SJSA1 (cell line): ENCODE results near the gene ZDHHC8. TPM values are rescaled to one million over a fixed set of nuclear protein-coding genes. Genes with fewer than 3 reads are reported as not detected.

Source experiments
- DNase-seq, 2 experiments: peaks; one replicate each; pipeline ENCODE4 v3.0.0-alpha.2; 2015 to 2020; ENCODE audit warnings: low spot score in 2 of 2, low read depth in 1 of 2
- H3K27ac ChIP-seq: fragments of 250-450 bp; sonication (Bioruptor Pico); 2 replicates; pipeline ENCODE4 v1.5.1; 2020; ENCODE audit warnings: mild to moderate bottlenecking, moderate library complexity
- H3K27me3 ChIP-seq: fragments of 250-450 bp; sonication (Bioruptor Pico); replicated peaks from 2 replicates; pipeline ENCODE4 v1.5.1; 2020; ENCODE audit warnings: mild to moderate bottlenecking, moderate library complexity
- H3K36me3 ChIP-seq: fragments of 250-450 bp; sonication (Bioruptor Pico); 2 replicates; pipeline ENCODE4 v1.5.1; 2020; ENCODE audit warnings: mild to moderate bottlenecking
- H3K4me1 ChIP-seq: fragments of 250-450 bp; sonication (Bioruptor Pico); replicated peaks from 2 replicates; pipeline ENCODE4 v1.6.1; 2021; ENCODE audit warnings: mild to moderate bottlenecking
- H3K4me3 ChIP-seq: fragments of 250-450 bp; sonication (Bioruptor Pico); 2 replicates; pipeline ENCODE4 v1.5.1; 2020; ENCODE audit warnings: mild to moderate bottlenecking
- H3K9me3 ChIP-seq: fragments of 250-450 bp; sonication (Bioruptor Pico); replicated peaks from 2 replicates; pipeline ENCODE4 v1.5.1; 2020; ENCODE audit warnings: mild to moderate bottlenecking
- total RNA-seq: library from RNA; depleted of rRNA; stranded (reverse); fragments of >200 nt; shearing (Covaris generic); gene quantifications from 2 replicates; pipeline ENCODE4 v1.2.3, GENCODE V29; 2014

ZDHHC8 gene
- total RNA-seq, 1 experiment from 2014 or later: 9.0 TPM

GRCh38 chr22:20135806-20136602 is 4.4 kb downstream of the ZDHHC8 start:
- H3K4me3 ChIP-seq: no peak overlapping the region
- no peaks in the 10 kb centered on the region for H3K9me3 ChIP-seq
- DNase-seq: no peak
- H3K4me1 ChIP-seq: peaks cover 12% of the 10 kb centered on the region
- no peak overlapping the region for H3K27ac ChIP-seq
- no peaks in the 10 kb centered on the region for H3K27me3 ChIP-seq
- peaks cover 15% of the 10 kb centered on the region for H3K36me3 ChIP-seq

- DNase-seq: no peak
- Histone ChIP-seq H3K4me1 (peaks cover 16% of the 10 kb centered on the region), H3K27me3 (no peaks in the 10 kb centered on the region), H3K4me3 (no peak overlapping the region), H3K9me3 (no peaks in the 10 kb centered on the region), H3K27ac (no peak overlapping the region), H3K36me3 (peaks cover 11% of the 10 kb centered on the region)
Observed at GRCh38 chr22:20136603-20136873, 4.9 kb downstream of the ZDHHC8 start.

GRCh38 chr22:20137113-20137512 is 5.5 kb downstream of the ZDHHC8 start:
- peaks cover 20% of the 10 kb centered on the region for H3K4me1 ChIP-seq
- H3K27ac ChIP-seq: no peak overlapping the region
- H3K27me3 ChIP-seq: no peaks in the 10 kb centered on the region
- H3K36me3 ChIP-seq: peaks cover 8% of the 10 kb centered on the region
- DNase-seq: no peak
- H3K9me3 ChIP-seq: no peaks in the 10 kb centered on the region
- H3K4me3 ChIP-seq: no peak overlapping the region

GRCh38 chr22:20137671-20138416 is 6.2 kb downstream of the ZDHHC8 start:
- Histone ChIP-seq H3K36me3 (peaks cover 8% of the 10 kb centered on the region; the same call in 1 of the 2 replicates), H3K27ac (no peak overlapping the region), H3K4me1 (peaks cover 13% of the 10 kb centered on the region), H3K4me3 (no peak overlapping the region), H3K9me3 (no peaks in the 10 kb centered on the region), H3K27me3 (no peaks in the 10 kb centered on the region)
- no peak for DNase-seq

- no peak for DNase-seq
Observed at GRCh38 chr22:20138417-20138738, 6.8 kb downstream of the ZDHHC8 start.

GRCh38 chr22:20138868-20139267 is 7.3 kb downstream of the ZDHHC8 start:
- Histone ChIP-seq H3K9me3 (no peaks in the 10 kb centered on the region), H3K36me3 (peaks cover 11% of the 10 kb centered on the region; the same call in 1 of the 2 replicates), H3K27ac (no peak overlapping the region), H3K27me3 (no peaks in the 10 kb centered on the region), H3K4me3 (no peak overlapping the region), H3K4me1 (peaks cover 11% of the 10 kb centered on the region)
- no peak for DNase-seq

More at GRCh38 chr22:20138417-20138738, 6.8 kb downstream of the ZDHHC8 start:
- peaks cover 9% of the 10 kb centered on the region; the same call in 1 of the 2 replicates for H3K36me3 ChIP-seq
- H3K9me3 ChIP-seq: no peaks in the 10 kb centered on the region
- H3K4me1 ChIP-seq: peaks cover 11% of the 10 kb centered on the region
- no peaks in the 10 kb centered on the region for H3K27me3 ChIP-seq
- H3K27ac ChIP-seq: no peak overlapping the region
- H3K4me3 ChIP-seq: no peak overlapping the region

- no peak for DNase-seq
- H3K4me1 ChIP-seq: peaks cover 11% of the 10 kb centered on the region
- H3K36me3 ChIP-seq: peaks cover 11% of the 10 kb centered on the region; the same call in 1 of the 2 replicates
- no peaks in the 10 kb centered on the region for H3K9me3 ChIP-seq
- H3K27ac ChIP-seq: no peak overlapping the region
- H3K4me3 ChIP-seq: no peak overlapping the region
- H3K27me3 ChIP-seq: no peaks in the 10 kb centered on the region
Observed at GRCh38 chr22:20139391-20140106, 7.9 kb downstream of the ZDHHC8 start.

GRCh38 chr22:20140107-20140445 is 8.5 kb downstream of the ZDHHC8 start:
- no peaks in the 10 kb centered on the region for H3K27me3 ChIP-seq
- no peaks in the 10 kb centered on the region for H3K9me3 ChIP-seq
- peaks cover 11% of the 10 kb centered on the region; the same call in 1 of the 2 replicates for H3K36me3 ChIP-seq
- peaks cover 11% of the 10 kb centered on the region for H3K4me1 ChIP-seq
- no peak for DNase-seq
- H3K4me3 ChIP-seq: no peak overlapping the region
- no peak overlapping the region for H3K27ac ChIP-seq

GRCh38 chr22:20140521-20140964 is 8.9 kb downstream of the ZDHHC8 start:
- H3K36me3 ChIP-seq: peaks cover 11% of the 10 kb centered on the region; the same call in 1 of the 2 replicates
- peaks cover 11% of the 10 kb centered on the region for H3K4me1 ChIP-seq
- no peak for DNase-seq
- H3K4me3 ChIP-seq: no peak overlapping the region
- H3K9me3 ChIP-seq: no peaks in the 10 kb centered on the region
- H3K27ac ChIP-seq: no peak overlapping the region
- no peaks in the 10 kb centered on the region for H3K27me3 ChIP-seq

- H3K27ac ChIP-seq: no peak overlapping the region; the same call in 1 of the 2 replicates
- no peaks in the 10 kb centered on the region for H3K27me3 ChIP-seq
- H3K4me1 ChIP-seq: peaks cover 11% of the 10 kb centered on the region
- no peak overlapping the region for H3K4me3 ChIP-seq
- no peaks in the 10 kb centered on the region for H3K9me3 ChIP-seq
- peaks cover 11% of the 10 kb centered on the region; the same call in 1 of the 2 replicates for H3K36me3 ChIP-seq
- no peak for DNase-seq
Observed at GRCh38 chr22:20141186-20142077, 9.8 kb downstream of the ZDHHC8 start.

GRCh38 chr22:20142711-20143621 is 11.4 kb downstream of the ZDHHC8 start:
- Histone ChIP-seq H3K27ac (no peak overlapping the region), H3K9me3 (no peaks in the 10 kb centered on the region), H3K36me3 (peaks cover 11% of the 10 kb centered on the region; the same call in 1 of the 2 replicates)

GRCh38 chr22:20143883-20144665 is 12.5 kb downstream of the ZDHHC8 start:
- no peak overlapping the region for H3K4me3 ChIP-seq
- no peak for DNase-seq
- no peaks in the 10 kb centered on the region for H3K9me3 ChIP-seq
- H3K27ac ChIP-seq: no peak overlapping the region
- peaks cover 11% of the 10 kb centered on the region; the same call in 1 of the 2 replicates for H3K36me3 ChIP-seq
- H3K27me3 ChIP-seq: no peaks in the 10 kb centered on the region
- H3K4me1 ChIP-seq: peaks cover 11% of the 10 kb centered on the region

More at GRCh38 chr22:20142711-20143621, 11.4 kb downstream of the ZDHHC8 start:
- Histone ChIP-seq H3K27me3 (no peaks in the 10 kb centered on the region), H3K4me3 (no peak overlapping the region), H3K4me1 (peaks cover 11% of the 10 kb centered on the region)
- no peak for DNase-seq
